Stimulated activated CD4-positive, alpha-beta T cell treated with anti-CD3 and anti-CD28 coated beads, Interleukin-4, amount 100 ng/mL, for 24 hours (primary cell): Measurements from ENCODE around the gene GID8.
"Not testable (repeated sequence)": the region's sequence is repeated elsewhere in the genome, so short reads cannot be mapped to it uniquely, and the experiment has no call there.

ENCODE experiments used
- DNase-seq: peaks from one replicate; pipeline ENCODE4 v3.0.0-alpha.2; 2020

GID8 gene

DNA sequence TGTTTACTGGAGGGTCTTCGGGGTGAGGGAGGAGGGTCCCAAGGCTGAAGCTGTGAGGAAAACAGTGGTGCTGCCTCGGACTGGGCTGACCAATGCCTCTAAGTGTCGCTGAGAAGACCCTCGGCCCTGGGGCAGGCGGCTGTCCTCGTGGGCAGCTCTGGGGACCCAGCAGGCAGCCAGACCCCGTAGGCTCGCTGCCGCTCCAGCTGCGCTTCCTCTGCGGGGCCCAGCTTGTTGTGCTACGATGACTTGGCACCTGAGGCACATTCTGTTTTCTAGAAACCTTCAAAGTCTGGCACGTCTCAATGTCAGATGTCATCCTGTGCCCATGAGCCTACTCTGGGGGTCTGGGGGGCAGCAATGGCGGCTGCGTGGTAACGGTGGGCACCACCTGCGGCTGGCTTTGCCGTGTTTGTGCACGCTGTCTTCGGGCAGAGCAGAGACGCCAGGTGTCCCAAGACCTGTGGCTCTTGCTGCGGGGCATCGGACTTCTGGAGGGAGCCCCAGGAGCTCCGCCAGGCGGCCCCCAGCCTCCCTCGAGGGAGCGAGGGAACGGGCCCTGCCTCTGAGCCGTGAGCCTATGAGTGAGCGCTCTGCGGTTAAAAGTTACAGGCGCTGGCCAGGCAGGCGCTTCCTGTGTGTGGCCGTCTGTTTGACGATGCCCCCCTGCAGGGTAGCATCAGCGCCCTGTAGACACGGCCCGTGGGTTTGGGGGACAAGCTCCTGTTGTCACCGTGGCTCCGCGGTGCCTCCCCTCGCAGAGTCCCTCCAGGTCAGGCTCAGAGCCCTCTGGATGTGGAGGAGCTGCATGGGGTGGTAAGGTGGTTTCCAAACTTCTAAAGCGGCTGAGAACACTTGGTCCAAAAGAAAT, 21.4 kb downstream of the GID8 start:
- DNase-seq: no peak

DNA sequence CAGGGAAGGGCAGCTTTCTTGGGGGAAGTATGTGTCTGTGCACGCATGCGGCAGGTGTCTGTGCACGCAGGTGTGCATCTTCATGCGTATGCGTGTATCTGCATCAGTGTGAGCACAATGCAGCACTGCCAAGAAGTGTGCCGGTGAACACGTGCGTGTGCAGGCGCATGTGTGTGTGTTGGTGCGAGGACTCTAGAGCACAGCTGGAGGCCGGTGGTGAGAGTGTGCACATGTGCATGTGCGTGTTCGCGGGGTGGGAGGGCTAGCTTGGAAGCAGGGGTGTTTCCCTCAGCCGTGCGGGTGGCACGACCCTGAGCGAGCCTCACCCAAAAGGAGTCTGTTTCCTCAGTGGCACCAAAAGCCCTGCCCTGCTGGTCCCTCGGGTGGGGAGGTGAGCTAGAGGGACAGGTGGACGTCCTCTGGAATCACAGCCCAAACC, 22.1 kb downstream of the GID8 start:
- DNase-seq: no peak

DNA sequence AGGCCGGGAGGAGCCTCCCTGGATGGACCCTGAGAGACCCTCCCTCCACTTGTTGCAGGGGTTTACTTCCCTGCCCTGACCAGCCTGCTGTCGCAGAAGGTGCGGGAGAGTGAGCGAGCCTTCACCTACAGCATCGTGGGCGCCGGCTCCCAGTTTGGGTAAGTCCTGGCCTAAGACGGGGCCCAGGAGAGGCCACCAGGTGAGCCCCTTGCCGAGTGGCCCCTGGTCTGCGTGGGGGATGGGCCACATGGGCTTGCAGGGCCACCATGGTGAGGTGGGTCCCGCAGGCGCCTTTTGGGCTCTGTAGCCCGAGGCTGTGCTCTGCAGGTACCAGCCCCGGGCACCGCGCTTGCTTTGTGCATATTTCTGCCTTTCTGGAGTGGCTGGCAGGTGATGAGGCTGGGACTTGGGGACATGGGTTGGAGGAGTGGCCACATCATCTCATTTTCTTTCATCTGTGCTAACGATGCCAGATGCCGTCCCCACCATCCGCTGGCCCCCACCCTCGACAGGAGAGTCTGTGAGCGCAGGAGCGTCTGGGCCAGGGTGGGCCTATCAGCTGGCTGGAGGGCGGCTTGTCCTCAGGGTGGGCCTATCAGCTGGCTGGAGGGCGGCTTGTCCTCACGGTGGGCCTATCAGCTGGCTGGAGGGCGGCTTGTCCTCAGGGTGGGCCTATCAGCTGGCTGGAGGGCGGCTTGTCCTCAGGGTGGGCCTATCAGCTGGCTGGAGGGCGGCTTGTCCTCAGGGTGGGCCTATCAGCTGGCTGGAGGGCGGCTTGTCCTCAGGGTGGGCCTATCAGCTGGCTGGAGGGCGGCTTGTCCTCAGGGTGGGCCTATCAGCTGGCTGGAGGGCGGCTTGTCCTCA, 22.7 kb downstream of the GID8 start:
- not testable (repeated sequence) for DNase-seq

DNA sequence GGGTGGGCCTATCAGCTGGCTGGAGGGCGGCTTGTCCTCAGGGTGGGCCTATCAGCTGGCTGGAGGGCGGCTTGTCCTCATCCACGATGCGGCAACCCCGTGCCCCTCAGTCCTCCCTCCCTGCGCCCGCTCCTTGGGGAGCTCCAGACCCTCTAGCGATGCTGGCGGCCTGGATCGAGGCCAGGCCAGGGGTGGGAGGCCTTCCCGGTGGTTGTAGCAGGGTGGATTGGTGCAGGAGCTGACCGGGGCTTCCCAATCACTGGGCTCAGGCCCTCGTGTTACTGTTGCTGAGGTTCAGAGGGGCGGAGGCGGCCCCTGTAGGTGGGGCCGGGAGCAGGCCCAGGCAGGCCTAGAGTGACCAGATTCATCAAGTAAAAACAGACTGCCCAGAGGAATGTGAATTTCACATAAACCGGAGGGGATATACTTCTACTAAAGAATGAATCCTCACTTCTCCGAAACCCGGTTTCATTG, 23.4 kb downstream of the GID8 start:
- DNase-seq: no peak

DNA sequence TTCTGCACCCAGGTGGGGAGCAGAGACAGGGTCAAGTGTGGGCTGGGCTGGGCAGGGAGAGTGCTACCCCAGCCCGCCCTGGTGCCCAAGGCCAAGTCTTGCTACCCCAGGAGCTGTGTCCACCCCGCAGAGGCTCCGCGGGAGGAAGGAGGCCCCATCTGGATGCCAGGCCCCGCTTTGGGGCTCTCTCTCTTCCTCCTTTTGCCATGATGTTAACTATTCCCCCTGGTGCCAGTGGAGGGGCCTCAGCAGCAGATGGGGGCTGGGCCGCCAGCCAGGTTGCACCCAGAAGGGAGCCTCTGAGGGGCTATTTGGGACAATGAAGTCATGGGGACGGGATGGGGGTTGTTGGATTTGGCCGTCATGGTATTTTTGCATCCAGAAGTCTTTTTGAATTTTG, 23.9 kb downstream of the GID8 start:
- DNase-seq: no peak

DNA sequence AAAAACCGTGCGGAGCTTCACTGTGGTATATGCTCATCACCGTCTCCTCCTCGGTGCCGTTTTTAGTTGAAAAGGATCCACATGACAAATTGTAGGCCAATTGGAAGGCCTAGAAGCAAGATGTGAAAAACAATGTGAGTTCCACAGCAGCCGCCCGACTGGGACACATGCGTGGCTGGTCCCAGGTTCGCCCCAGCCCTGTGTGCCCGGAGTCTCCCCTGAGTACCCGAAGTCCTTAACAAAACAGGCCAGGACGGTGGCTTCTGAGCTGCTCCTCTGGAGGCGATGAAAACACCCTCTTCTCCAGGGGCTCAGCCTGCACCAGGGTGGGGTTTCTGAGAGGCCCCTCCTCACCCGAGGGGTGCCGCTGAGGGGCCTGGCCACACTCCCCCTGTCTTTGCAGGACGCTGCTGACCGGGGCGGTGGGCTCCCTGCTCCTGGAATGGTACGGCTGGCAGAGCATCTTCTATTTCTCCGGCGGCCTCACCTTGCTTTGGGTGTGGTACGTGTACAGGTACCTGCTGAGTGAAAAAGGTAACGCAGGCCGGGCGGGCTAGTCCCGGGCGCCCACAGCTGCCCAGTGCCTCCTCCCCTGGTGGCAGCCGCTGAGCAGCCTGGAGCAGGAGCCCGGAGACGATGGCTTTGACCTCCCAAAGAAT, 24.4 kb downstream of the GID8 start:
- DNase-seq: no peak

DNA sequence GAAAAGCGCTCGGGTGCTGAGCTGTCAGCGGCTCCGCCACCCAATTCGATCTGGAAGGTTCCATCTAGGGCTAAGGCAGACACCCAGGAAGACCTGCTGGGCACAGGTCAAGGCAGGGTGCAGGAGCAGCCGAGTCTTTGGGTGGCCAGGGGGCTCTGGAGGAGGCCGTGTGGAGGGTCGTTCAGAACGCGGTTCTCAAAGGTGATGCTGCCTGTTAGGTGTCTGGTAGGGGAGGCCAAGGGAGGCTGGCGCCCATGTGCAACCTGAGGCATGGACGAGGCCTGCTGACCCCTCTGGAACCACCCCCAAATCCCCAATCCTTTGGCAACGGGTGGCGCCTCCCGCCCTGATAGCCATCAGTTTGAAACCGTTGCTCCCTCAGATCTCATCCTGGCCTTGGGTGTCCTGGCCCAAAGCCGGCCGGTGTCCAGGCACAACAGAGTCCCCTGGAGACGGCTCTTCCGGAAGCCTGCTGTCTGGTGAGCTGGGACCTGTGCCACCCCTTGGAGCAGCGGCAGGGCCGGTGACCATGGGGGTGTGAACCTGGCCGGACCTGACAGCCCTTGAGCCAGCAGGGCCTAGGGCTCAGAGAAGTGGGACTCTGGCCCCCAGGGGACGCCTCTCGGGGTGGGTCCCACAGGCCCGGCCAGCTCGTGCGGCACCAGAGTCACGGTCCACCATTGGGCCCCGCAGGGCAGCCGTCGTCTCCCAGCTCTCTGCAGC, 25.1 kb downstream of the GID8 start:
- no peak for DNase-seq

DNA sequence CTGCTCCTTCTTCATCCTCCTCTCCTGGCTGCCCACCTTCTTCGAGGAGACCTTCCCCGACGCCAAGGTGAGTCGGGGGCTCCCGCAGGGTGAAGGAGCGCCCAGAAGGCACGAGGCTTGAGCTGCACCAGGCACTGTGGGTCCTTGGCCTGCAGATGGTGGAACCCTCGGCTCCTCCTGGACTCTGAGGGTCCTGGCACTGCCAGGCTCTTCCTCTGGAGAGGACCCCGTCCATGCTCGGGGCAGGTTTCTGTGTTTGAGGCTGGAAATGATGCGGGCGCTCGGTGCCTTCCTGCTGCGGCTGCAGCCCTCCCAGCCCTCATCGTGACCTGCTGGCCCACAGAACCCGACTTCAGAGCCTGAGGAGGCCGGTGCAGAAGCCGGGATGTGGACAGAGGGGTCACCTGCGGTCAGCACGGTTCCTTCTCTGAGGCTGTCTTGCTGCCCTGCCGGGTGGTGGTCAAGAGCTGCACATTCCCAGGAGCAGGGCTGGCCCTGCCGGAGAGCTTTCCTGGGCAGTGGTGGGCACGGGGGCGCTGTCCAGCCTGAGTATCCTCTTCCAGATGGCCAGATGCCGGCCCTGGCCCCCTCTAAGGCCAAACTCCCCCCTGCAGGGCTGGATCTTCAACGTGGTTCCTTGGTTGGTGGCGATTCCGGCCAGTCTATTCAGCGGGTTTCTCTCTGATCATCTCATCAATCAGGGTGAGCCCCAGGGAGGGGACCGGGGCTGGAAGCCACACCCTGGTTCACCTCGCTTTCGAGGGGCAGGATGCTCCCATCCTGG, 25.9 kb downstream of the GID8 start:
- no peak for DNase-seq

DNA sequence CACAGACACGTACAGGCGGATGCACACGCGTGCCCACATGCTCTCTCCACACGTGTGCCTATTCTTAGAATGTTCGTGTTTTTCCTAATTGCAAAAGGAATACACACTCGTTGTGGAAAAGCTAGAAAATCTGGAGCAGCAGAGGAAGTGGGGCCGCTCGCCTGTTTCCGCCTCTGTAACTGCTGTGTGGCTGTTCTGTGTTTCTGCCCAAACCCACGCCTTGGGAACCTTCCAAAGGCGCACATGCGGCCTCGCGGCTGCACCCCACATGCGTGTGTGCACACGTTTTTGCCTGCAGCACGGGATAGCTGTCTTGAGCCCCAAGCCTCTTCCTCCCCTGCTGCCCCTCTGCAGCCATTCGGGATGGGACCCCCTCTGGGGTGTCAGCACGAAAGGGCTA, 26.8 kb downstream of the GID8 start:
- no peak for DNase-seq

DNA sequence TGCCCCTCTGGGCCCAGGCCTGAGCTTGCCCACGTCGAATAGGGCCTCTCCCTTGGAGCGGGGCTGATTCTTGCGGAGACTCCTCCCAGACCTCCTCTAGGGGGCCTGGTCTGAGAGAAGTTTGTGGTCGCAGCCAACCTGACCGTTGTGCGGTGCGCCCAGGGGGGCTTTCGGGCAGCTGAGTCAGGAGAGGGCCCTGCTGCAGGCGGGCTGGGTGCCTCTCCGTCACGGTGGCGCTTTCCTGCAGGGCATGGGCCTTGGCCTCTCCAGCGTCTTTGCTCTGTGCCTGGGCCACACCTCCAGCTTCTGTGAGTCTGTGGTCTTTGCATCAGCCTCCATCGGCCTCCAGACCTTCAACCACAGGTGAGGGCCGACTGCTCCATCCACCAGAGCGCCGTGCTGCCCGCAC, 27.4 kb downstream of the GID8 start:
- DNase-seq: no peak

DNA sequence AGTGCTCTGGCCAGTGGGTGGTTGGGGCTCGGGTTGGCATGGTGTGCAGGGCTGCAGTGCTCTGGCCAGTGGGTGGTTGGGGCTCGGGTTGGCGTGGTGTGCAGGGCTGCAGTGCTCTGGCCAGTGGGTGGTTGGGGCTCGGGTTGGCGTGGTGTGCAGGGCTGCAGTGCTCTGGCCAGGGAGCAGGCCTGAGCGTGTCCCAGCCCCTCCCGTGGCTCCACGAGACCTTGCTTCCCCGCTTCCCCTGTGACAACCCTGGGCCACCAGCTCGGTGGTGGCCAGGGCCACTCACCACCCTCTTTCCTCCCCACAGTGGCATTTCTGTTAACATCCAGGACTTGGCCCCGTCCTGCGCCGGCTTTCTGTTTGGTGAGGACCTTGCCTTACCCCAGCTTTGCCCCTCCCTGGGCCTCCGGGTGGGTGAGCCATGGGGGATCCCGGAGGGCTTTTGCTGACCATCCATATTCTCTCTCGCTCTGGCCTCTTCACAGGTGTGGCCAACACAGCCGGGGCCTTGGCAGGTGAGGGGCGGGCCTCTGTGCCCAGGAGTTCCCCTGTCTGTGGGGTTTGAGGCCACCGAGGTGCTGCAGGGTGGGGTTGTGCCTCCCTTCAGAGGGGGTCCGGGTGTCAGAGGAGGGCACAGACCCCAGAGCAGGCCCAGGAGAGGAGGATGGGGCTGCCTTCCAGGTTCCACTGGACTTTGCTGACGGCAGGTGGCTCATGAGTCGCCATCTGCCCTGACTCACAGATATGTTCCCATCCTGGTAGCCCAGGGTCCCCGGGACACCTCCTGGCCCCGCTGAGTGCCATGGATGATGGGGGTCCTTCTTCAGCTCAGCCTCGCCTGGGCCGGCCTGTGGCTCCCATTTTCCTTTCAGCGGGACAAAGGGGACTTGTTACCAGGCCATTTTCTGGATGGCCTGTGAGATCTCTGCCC, 28.5 kb downstream of the GID8 start:
- no peak for DNase-seq

DNA sequence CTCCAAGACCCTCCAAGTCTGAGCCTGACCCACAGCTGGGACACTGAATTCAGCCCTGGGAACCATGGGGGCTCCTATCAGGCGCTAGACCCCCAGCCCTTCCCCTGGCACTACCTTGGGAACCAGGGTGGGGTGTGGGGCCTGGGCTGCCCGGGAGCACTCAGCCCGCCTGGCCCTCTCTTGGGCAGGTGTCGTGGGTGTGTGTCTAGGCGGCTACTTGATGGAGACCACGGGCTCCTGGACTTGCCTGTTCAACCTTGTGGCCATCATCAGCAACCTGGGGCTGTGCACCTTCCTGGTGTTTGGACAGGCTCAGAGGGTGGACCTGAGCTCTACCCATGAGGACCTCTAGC, 29.2 kb downstream of the GID8 start:
- DNase-seq: no peak

DNA sequence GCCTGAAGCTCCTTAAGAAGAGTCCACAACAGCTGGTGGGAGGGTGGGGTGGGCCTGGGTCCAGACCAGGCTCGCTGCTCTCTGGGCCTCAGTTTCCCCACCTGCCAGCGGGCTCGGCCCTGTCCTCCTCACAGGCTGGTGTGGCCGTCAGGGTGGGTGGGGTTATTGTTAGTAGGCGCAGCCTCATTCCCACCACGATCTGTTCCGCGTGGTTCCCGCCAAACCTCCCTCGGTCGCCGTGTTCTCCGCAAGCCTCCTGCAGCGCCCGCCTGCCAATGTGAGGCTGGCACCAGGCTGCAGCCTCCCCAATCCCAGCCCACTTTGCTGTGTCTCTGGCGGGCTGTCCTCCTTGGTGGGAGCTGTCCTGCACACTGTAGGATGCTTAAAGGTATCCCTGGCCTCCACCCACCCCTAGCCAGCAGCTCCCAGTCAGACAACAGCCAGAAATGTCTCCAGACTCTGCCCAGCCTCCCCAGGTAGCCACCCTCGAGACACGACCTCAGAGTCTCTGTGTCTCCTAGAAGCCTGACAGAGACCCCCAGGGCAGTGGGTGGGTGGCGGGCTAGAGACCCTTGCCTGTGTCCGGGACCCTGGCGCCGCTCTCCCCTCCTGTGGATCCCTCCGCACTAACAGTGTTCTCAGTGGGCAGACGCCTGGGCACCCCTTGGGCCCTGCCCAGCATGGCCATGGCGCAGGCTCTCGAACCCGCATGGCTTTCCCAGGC, 29.8 kb downstream of the GID8 start:
- no peak for DNase-seq

DNA sequence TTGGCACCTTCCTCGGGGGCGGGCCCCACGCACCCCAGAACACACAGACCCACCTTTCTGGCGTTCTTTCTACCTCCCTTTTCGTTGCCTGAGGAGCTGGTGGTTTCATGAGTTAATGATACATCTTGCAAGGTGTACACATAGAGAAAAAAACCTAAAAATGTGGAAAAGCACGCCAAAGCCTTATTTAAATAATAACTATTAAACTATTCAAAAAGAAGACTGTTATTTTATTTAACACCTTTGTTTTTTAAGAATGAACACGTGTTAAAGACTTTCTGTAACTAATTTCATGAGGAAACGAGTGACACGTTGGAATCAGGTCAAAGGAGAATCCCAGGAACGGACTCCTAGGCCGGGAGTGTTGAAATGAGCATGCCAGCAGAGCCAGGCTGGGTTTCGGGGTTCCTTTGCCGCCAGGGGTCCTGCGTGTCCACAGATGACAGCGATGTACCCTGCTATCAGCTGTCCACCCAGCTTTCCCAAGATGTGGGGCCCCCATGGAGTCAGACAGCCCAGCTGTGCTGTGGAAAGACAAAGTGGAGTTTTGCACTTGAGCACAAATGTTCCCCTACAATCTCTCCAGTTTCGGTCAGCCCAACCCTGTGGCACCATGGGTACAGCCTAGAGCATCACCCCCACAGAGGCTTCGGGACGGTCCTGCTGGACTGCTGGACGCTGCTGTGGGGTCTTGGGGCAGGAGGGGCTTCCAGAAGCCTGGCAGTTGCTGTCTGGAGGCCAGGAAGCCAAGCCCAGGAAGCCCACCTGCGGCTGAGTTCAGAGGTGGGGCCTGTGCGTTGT, 30.6 kb downstream of the GID8 start:
- DNase-seq: no peak

DNA sequence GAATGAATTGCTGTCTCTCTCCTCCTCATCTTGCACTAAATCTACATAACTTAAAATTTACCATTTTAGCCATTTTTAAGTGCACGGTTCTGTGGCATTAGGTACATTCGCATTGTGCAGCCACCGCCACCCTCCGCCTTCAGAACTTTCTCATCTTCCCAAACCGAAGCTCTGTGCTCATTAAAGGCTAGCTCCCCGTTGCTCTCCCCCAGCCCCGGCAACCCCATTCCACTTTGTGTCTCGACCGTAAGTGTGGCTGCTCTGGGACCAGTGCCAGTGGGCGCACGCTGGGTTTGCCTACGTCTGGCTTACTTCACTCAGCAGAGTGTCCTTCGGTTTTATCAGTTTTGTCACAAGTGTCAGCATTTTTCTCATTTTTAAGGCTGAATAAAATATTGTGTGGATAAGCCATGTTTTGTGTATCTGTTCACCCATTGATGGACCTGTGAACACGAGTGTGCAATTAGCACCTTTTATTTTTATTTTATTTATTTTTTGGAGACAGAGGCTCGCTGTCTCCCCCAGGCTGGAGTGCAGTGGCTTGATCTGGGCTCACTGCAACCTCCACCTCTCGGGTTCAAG, 31.3 kb downstream of the GID8 start:
- DNase-seq: no peak

DNA sequence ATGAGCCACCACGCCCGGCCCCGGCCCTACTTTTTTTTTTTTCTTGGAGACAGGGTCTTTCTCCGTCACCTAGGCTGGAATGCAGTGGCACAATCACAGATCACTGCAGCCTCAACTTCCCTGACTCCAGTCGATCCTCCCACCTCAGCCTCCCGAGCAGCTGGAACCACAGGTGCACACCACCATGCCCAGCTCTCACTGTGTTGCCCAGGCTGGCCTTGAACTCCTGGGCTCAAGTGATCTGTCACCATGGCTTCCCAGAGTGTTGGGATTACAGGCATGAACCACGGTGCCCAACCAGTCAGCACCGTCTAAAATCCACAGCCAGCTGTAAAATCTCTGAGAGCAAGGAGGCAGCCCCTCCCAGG, 32.0 kb downstream of the GID8 start:
- no peak for DNase-seq

DNA sequence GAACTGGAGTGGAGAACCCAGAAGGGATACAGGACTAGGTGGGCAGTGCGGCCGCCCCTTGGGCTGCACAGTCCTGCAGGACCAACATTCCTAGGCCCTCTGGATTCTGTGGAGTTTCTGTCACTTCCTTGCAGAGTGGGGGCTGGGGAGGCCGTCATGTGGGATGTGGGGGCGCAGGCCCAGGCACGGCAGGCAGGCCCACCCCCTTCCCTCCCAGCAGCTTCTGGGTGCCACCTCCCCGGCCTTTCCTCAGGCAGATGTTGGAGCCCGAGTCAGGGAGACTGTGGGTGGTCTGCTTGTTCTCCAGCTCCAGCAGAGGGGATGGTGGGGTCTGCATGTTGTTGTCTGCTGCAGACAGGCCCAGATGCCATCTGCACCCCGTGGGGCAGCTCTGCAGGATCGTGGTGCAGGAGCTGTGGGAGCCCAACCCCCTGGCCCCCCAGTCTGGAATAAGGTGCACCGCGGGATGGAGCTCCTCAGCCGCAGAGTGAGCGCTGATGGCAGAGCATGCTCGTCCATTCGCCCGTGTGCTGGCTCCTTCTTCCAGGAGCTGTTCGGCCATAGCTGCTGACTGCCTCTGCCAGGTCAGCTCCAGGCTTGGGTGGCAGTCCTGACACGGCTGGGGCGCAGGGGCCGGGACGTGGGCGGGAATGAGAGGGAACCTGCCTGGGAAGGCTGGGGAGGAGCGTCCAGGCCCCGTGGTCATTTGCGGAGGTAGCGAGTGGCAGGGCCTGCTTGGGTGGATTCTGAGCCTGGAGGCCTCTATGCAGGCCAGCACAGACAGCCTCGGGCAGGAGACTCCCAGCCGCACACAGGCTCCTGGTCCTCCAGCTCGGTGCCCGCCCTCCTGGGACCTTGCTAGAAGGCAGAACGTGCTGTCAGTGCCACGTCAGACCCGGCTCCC, 32.6 kb downstream of the GID8 start:
- DNase-seq: no peak
